Mesothelial cell of epicardium (in vitro differentiated cells): ENCODE data around the gene MFF. TPM values are rescaled to one million over a fixed set of nuclear protein-coding genes. Genes with fewer than 3 reads are reported as not detected.

Source experiments
- DNase-seq, 2 experiments: peaks; one replicate each; pipeline ENCODE4 v3.0.0; 2021; ENCODE audit warnings: low spot score in 2 of 2; ENCODE audit not compliant: unreplicated experiment in 2 of 2
- H3K27ac Mint-ChIP-seq: 2 replicates; pipeline ENCODE4 v1.8.0; 2021; ENCODE audit warnings: mixed read lengths
- H3K27me3 Mint-ChIP-seq: 2 replicates; pipeline ENCODE4 v1.8.0; 2021; ENCODE audit warnings: low read depth, mixed read lengths
- H3K36me3 Mint-ChIP-seq: 2 replicates; pipeline ENCODE4 v1.8.0; 2021; ENCODE audit warnings: mixed read lengths
- H3K4me1 Mint-ChIP-seq: 2 replicates; pipeline ENCODE4 v1.8.0; 2021; ENCODE audit warnings: mixed read lengths
- H3K4me3 Mint-ChIP-seq: 2 replicates; pipeline ENCODE4 v1.8.0; 2021; ENCODE audit warnings: mild to moderate bottlenecking, moderate library complexity, mixed read lengths
- H3K9me3 Mint-ChIP-seq: 2 replicates; pipeline ENCODE4 v1.8.0; 2021; ENCODE audit warnings: mixed read lengths
- total RNA-seq: library from RNA; stranded (reverse); gene quantifications from 3 replicates; pipeline ENCODE4 v1.2.1, GENCODE V29; 2021
- TF ChIP-seq, protein P1 (sequence below): fragments of 200-600 bp; sonication (generic); IDR thresholded peaks from one replicate; pipeline ENCODE4 v1.5.0; 2021; ENCODE audit warnings: antibody characterized with exemption; ENCODE audit not compliant: unreplicated experiment

MFF gene
- total RNA-seq, 1 donor from 2014 or later, result 93.9 TPM

DNA sequence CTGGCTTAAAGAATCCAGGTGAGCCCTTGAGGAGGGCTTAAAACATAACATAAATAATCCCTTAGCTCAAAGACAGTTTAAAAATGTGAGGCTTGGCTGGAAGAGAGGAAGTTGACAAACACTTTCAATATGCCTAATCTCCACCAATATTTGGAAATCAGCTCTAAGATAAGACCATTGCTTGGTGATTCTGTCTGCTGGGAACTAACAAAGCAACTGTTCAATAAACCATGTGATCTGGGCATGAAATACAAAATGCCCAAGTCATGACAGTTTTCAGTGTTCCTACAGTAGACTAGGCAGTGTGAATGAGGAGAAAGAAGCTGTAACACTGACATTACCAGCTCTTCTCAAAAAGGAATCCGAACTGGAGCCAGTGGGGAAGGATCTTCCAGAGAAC is 10.7 kb downstream of the MFF start:
- Mint-ChIP-seq H3K9me3 (no peaks in the 10 kb centered on the region), H3K36me3 (peaks cover 60% of the 10 kb centered on the region), H3K4me1 (no peaks in the 10 kb centered on the region), H3K27ac (no peak overlapping the region), H3K4me3 (no peak overlapping the region), H3K27me3 (no peaks in the 10 kb centered on the region)
- DNase-seq, result no peak
- TF ChIP-seq, protein P1, sequence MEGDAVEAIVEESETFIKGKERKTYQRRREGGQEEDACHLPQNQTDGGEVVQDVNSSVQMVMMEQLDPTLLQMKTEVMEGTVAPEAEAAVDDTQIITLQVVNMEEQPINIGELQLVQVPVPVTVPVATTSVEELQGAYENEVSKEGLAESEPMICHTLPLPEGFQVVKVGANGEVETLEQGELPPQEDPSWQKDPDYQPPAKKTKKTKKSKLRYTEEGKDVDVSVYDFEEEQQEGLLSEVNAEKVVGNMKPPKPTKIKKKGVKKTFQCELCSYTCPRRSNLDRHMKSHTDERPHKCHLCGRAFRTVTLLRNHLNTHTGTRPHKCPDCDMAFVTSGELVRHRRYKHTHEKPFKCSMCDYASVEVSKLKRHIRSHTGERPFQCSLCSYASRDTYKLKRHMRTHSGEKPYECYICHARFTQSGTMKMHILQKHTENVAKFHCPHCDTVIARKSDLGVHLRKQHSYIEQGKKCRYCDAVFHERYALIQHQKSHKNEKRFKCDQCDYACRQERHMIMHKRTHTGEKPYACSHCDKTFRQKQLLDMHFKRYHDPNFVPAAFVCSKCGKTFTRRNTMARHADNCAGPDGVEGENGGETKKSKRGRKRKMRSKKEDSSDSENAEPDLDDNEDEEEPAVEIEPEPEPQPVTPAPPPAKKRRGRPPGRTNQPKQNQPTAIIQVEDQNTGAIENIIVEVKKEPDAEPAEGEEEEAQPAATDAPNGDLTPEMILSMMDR, result no peak

DNA sequence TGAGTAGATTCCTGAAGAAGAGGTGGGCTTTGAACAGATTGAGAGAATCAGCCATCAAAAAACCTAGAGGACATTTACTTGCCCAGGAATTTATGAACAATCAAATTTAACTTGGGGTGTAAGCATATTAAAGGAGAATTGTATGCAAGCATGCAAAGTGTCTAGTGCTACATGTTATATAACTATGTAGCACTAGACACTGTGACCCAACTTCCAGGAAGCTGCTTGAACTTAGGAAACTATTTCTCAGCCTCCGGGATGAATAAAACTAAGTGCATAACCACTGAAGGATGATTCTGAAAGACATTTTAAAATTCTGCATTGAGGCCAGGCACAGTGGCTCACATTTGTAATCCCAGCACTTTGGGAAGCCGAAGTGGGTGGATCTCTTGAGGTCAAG is 12.4 kb downstream of the MFF start:
- TF ChIP-seq, protein P1, result no peak
- H3K4me1 Mint-ChIP-seq, result no peaks in the 10 kb centered on the region
- no peak for DNase-seq
- no peak overlapping the region for H3K27ac Mint-ChIP-seq
- H3K4me3 Mint-ChIP-seq, result no peak overlapping the region
- H3K27me3 Mint-ChIP-seq, result no peaks in the 10 kb centered on the region
- H3K9me3 Mint-ChIP-seq, result no peaks in the 10 kb centered on the region
- peaks cover 48% of the 10 kb centered on the region for H3K36me3 Mint-ChIP-seq

DNA sequence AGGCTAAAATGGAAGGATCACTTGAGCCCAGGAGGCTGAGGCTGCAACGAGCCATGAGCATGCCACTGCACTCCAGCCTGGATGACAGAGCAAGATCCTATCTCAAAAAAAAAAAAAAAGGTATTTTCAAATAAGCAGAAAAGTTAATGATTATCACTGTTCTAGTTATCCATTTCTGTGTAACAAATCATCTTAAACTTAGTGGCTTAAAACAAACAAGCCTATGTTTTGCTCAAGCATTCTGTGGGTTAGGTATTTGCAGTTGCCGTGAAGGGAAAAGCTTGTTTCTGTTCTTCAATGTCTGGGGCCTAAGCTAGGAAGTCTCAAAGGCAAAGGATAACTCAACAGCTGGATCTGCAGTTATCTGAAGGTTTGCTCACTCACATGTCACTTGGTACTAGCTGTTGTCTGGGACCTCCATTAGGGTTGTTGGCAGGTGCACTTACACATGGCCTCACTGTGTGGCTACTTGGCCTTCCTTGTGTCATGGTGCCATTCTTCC is 14.1 kb downstream of the MFF start:
- no peaks in the 10 kb centered on the region for H3K9me3 Mint-ChIP-seq
- no peak for DNase-seq
- H3K4me3 Mint-ChIP-seq, result no peak overlapping the region
- TF ChIP-seq, protein P1, result no peak
- no peak overlapping the region for H3K27ac Mint-ChIP-seq
- no peaks in the 10 kb centered on the region for H3K4me1 Mint-ChIP-seq
- no peaks in the 10 kb centered on the region for H3K27me3 Mint-ChIP-seq
- peaks cover 36% of the 10 kb centered on the region for H3K36me3 Mint-ChIP-seq

DNA sequence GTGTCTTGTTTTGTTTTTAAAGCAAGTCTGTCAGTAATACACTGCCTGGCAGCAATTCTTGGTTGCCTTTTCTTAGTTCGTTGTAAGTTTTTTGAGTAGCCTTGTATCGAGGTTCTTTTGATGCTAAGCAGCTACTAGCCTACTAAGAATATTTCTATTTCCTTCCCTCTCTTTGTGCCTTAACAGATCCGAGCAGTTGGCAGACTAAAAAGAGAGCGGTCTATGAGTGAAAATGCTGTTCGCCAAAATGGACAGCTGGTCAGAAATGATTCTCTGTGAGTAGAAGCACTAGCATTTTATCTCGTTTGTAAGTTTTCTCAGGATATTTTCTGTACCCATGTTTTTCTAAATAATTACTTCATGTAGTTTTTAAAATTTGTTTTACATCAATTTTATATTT is 15.1 kb downstream of the MFF start:
- no peak overlapping the region for H3K4me3 Mint-ChIP-seq

DNA sequence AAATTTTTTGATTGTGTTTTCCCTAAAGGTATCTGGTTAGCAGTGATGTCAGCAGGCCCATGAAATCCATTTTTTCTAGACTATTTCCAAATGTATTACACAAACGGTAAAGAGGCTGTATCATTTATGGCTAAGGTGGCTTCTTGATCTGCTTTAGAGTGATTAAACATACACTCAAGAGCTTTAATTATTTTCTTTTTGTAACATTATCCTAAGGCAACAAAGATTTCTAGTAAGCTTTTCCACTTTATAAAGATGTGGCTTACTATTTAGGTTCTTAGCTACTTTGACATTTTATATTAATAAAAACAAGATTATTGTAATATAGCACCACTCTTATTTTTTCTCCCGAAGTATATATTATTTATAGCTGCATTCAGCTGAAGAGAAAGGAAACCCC is 16.5 kb downstream of the MFF start:
- Mint-ChIP-seq H3K9me3 (no peaks in the 10 kb centered on the region), H3K36me3 (peaks cover 22% of the 10 kb centered on the region), H3K27me3 (no peaks in the 10 kb centered on the region), H3K4me1 (no peaks in the 10 kb centered on the region), H3K27ac (no peak overlapping the region), H3K4me3 (no peak overlapping the region)
- no peak for DNase-seq
- TF ChIP-seq, protein P1, result no peak

More for the DNA sequence above, 15.1 kb downstream of the MFF start:
- Mint-ChIP-seq H3K27ac (no peak overlapping the region), H3K27me3 (no peaks in the 10 kb centered on the region), H3K36me3 (peaks cover 29% of the 10 kb centered on the region), H3K9me3 (no peaks in the 10 kb centered on the region), H3K4me1 (no peaks in the 10 kb centered on the region)
- no peak for DNase-seq
- TF ChIP-seq, protein P1, result no peak

DNA sequence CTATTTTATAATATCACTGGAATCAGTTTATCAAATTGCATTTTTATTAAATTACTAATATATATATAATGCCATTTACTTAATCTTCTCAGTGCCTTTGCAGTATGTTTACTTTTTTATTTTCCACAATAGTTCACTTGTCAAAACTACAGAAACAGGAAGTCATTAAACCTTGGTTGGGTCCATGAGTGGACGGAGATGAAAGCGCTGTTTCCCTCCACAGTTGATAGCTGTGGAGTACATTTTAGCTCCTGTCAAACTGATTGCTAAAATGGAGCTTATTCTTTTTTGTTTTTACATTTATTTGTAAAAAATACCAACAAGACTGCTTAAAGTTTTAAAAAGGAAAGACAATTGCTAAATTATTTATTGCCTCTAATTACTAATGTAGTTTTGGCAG is 19.2 kb downstream of the MFF start:
- peaks cover 26% of the 10 kb centered on the region for H3K36me3 Mint-ChIP-seq
- no peaks in the 10 kb centered on the region for H3K9me3 Mint-ChIP-seq
- H3K4me3 Mint-ChIP-seq, result no peak overlapping the region

More for the DNA sequence above, 19.2 kb downstream of the MFF start:
- no peaks in the 10 kb centered on the region for H3K27me3 Mint-ChIP-seq
- H3K27ac Mint-ChIP-seq, result no peak overlapping the region
- DNase-seq, result no peak
- no peaks in the 10 kb centered on the region for H3K4me1 Mint-ChIP-seq
- TF ChIP-seq, protein P1, result no peak
